GM21528 (cell line): ENCODE measurements around the gene MYEOV.

Experiments
- ATAC-seq: cut with Tn5 transposase; IDR thresholded peaks from one replicate; pipeline ENCODE4 v1.9.1; 2021; ENCODE audit warnings: mild to moderate bottlenecking, moderate library complexity; ENCODE audit not compliant: unreplicated experiment, low FRiP score

The MYEOV gene

DNA sequence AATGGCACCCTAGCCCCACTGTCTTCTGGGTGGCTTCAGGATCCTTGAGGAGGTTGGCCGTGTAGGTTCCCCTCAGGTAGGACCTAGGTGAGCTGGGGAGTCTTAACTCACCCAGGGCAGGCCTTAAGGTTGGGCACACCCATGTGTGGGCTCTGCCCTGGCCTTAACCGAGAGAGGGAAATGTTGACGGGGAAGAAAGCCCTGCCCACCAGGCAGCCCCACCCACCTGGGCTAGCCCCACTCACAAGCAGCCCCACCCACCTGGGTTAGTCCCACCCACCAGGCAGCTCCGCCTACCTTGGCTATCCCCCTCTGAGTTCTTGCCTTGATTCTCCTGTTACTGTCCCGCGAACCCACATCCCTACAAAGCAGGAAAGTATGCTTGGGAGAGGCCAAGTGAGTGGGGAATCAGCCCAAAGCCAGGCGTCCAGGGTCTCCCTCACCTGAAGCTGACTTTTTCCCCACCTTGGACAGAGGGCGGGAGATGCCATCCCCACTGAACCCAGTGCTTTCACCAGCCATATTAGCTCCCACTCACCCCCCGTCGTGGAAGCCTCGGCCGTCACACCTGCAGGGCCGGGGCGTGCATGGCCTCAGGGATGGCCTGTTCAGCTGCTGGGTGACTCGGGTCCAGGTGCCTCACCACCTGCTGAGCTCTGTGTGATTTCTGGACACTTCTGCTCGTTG, at the start of gene MYEOV:
Gene MYEOV, plus strand, starts transcription at position 337 of the 687 bp plus-strand sequence. CDS start 1,200 bp downstream, outside the sequence.
- no peak for ATAC-seq

GRCh38 chr11:69244266-69244665, 49.7 kb upstream of the MYEOV start:
- no peak for ATAC-seq

DNA sequence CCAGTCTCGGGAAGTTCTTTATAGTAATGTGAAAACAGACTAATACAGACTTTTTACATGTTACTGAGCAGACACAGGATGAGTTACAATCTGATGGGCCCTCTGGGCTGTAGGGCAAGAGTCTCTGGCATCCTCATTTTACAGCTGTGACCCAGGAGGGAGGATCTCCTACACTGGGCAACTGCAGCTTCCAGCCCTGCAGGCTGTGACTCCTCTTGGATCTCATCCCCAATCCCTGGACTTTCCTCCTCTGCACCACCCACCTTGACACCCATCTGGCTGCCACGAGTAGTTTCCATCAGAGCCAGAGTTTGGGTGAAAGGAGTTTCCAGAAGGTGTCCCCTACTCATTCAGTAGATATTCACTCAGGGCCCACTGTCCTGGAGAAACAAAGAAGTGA, 48.9 kb upstream of the MYEOV start:
- no peak for ATAC-seq

GRCh38 chr11:69245491-69246345, 48.2 kb upstream of the MYEOV start:
- ATAC-seq = no peak

GRCh38 chr11:69249311-69250185, 44.4 kb upstream of the MYEOV start:
- no peak for ATAC-seq

GRCh38 chr11:69250186-69251056, 43.5 kb upstream of the MYEOV start:
- no peak for ATAC-seq

DNA sequence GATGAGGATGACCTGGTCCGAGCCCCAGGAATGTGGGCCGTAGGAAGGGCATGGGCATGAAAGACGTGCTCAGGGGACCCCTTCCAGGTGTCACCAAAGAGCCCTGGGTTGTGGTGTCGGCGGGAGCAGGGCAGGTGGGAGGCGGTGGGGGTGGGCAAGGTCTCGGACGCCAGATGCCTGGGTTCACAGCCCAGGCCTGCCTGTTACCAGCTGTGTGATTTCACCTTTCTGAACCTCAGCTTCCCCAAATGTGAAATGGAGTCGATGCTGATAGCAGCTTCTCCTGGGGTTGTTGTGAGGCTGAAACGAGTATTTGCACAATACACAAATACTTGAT, 42.9 kb upstream of the MYEOV start:
- ATAC-seq = no peak

DNA sequence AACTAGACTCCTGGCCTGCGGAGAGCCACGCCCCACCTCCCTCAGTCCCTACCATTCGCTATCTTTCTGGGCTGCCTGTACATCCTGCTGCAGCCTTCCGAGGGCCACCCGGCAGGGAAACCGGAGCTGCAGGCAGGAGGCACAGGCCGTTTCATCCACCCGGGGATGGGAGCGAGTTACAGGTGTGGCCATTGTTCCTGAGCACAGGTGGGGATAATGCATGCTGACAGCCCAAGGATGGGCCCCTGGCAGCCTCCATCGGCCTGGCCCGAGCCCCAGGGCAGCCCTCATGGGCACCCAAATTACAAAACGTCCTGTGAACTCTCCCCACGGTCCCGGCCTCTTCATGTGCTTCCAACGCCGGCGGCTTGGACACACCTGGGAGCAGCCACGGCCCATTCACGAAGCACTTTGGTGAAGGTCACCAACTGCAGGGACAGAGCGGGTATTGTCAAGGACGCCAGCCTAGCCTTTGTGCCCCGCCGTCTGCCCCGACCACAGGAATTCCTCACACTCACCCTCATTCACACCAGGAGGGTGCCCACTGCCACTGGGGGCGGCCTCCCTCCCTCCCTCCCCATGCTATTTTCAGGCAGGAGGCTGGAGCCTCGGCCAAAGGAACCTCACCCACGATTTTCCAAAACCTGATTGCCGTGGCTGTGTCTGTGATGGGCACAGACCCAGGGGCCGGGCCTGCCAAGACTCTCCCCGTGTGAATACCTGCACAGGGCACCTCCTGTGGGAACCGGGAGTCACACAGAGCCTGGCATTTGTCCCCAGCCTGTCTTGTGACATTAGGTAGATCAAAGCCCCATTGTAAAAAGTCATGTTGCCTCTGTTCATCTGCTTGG, 42.1 kb upstream of the MYEOV start:
- ATAC-seq = no peak

DNA sequence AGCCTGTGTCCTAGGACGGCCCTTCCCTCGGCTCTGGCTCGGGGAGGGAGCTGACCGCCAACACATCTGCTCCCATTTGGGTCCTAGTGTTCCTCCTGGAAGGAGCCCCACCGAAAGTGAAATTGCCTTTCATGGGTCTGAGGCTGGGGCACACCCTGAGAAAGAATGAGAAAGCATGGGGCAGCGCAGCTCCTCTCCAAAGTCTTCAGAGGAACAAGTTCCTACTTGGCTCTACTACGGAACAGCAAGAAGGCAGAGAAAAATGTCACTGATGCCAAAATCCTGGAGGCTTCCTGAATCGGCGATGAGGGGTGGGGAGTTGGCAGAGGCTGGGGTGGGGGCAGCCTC, 41.5 kb upstream of the MYEOV start:
- no peak for ATAC-seq

DNA sequence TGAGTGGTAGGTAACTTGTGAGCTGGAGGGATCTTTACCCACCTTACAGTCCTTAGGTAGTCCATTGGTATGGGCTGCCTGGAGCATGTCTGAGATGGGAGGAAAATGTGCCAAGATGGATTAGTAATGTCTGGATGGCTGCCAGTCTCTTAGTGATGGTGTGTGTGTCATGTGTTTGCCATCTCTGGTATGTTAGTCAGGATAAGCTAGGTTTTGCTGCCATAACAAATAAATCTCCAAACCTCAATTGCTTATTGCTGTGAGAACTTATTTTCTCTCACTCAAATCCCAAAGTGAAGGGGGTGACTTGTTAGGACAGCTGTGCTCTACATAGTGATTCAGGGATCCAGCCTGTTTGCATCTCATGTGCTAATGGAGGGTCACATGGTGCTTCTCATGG, 40.9 kb upstream of the MYEOV start:
- ATAC-seq = no peak

DNA sequence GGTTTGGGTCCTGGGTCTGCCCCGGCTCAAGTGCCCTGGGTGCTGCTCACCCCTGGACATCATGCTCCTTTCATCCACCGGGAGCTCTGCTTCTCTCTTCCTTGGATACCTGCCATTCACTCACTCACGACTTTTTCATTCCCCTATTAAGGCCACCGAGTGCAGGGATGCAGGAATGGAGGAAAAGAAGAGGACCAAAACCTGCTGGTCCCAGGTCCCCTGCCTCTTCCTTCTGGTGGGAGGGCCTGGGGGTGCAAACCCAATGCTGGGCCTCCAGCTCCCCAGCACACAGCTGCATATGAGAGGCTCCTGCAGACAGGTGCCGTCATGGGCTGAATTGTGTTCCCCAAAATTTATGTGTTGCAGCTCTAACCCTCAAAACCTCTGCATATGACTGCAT, 36.8 kb upstream of the MYEOV start:
- no peak for ATAC-seq

DNA sequence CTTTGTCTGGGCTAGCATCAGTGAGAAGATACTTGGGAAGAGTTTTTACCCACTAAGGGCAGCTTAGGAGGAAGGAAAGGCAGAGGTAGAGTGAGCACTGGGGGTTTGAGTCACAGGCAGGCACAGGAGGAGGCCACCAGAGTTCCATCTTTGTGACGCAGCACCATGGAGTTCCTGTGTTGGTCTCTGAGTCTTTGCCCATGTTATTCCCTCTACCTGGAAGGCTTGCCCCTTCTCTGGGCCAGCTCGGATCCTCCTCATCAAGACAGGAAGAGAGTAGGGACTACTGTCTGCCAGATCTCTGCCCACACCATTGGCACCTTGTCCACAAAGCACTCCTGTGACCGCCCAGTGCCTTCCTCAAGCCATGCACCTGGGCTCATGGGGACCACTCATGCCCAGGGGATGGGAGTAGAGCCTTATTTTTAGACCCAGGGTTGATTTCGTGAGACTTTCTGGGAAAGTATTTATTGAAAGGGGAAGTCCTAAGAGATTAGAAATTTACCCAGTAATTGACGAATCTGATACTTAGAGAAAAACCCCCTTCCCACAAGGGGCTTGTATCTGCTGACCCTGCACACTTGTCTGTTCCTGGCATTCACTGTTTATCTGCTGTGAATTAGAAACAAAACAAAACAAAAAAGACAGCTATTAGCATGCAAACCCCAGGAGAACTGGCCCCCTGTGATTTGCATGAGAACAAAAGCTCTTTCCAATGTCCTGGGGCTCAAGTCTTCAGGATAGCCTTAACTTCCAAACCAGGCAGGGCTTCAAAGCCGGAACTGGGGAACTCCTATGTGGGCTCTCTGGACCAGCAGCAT, 35.9 kb upstream of the MYEOV start:
- no peak for ATAC-seq

DNA sequence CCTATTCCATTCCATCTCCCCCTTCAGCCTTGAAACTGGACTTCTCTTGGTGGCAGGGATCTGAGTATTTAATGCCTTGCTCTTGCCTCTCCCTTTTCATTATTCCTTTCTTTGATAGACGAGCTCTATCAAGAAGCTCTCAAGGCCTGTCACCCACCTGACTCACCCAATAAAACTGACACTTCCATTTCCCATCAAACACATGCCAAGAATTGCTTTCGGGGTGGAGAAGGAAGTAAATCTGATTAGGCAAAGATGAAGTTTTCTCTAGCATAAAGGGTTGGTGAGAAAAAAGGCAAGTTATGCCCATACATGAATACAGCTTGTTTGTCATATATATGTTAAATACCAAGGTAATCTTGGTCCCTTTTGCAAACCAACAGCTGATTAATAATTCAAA, 34.9 kb upstream of the MYEOV start:
- no peak for ATAC-seq

GRCh38 chr11:69260622-69261021, 33.3 kb upstream of the MYEOV start:
- no peak for ATAC-seq

DNA sequence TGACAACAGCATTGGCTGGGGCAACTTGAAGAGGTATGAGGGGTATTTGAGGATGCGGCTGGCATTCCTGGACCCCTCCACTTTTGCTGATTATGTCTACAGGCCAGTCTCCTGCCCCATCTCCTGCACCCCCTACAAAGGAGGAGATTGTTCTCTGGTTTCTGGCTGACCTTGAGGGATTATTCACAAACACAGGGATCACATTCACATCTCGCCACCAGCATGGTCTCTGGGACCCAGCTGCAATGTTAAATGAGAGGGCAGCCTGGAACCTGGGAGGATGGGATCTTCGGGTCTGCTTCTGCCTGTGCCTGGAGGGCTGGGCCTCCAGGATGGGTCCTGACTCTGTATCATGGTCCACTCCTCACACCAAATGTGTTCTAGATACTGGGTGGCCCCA, 32.8 kb upstream of the MYEOV start:
- no peak for ATAC-seq

DNA sequence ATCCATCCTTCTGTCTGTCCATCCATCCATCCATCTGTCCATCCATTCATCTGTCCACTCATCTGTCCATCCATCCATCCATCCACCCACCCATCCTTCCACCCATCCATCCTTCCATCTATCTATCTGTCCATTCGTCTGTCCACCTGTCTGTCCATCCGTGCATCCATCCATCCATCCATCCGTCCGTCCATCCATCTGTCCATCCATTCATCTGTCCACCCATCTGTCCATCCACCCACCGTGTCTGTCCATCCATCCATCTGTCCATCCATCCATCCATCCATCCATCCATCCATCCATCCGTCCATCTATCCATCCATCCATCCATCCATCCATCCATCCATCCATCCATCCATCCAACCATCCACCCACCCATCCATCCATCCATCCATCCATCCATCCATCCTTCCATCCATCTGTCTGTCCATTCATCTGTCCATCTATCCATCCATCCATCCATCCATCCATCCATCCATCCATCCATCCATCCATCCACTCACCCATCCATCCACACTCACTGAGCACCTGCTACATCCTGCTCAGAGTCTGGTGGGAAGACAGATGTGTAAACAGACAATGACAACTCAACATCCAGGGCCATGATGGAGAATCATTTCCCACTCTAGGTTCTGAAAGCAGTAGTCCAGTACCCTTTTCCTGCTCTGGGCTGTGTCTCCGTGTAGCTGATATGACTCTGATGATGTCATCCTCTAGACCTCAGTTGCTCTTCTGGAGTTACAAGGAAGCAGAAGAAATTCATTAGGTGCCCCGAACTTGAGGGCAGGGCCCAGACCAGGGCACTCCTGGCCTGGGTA, 30.8 kb upstream of the MYEOV start:
- no peak for ATAC-seq

GRCh38 chr11:69263736-69264052, 30.3 kb upstream of the MYEOV start:
- no peak for ATAC-seq

GRCh38 chr11:69264486-69264885, 29.5 kb upstream of the MYEOV start:
- no peak for ATAC-seq
